Fibroblast of mammary gland (primary cell): Measurements from ENCODE around the gene OR8S1.

Experiments
- DNase-seq: peaks from one replicate; pipeline ENCODE4 v3.0.0-alpha.2; 2010; ENCODE audit warnings: low read depth
- H3K4me3 ChIP-seq: 2 replicates; pipeline ENCODE4 v1.5.1; 2011; ENCODE audit warnings: low read depth, mild to moderate bottlenecking, low read length, moderate library complexity; ENCODE audit not compliant: control insufficient read depth
- TF ChIP-seq, protein P1 (sequence below): conservative IDR thresholded peaks from 2 replicates; pipeline ENCODE4 v1.5.1; 2011; ENCODE audit warnings: low read depth, low read length, inconsistent platforms; ENCODE audit not compliant: control insufficient read depth, insufficient read depth

The OR8S1 gene

DNA sequence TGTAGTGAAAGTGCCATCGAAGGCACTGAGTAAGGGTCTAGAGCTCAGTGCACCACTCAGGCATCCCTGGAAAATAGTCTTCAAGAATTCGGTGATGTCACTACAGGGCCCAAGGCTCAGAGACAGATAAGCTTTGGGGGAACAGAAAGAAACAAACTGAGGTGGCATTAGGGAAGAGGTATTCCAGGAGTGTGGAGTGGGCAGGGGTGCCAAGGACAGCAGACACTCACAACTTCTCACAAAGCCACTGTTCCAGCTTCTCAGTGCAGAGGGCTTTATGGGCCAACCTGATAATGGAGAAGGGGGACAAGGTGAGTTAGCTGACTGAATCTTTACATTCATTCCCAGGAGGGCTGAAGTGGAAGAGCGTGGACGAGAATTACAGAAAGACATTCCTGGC is 42.3 kb downstream of the OR8S1 start:
- DNase-seq: no peak
- TF ChIP-seq, protein P1, sequence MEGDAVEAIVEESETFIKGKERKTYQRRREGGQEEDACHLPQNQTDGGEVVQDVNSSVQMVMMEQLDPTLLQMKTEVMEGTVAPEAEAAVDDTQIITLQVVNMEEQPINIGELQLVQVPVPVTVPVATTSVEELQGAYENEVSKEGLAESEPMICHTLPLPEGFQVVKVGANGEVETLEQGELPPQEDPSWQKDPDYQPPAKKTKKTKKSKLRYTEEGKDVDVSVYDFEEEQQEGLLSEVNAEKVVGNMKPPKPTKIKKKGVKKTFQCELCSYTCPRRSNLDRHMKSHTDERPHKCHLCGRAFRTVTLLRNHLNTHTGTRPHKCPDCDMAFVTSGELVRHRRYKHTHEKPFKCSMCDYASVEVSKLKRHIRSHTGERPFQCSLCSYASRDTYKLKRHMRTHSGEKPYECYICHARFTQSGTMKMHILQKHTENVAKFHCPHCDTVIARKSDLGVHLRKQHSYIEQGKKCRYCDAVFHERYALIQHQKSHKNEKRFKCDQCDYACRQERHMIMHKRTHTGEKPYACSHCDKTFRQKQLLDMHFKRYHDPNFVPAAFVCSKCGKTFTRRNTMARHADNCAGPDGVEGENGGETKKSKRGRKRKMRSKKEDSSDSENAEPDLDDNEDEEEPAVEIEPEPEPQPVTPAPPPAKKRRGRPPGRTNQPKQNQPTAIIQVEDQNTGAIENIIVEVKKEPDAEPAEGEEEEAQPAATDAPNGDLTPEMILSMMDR: no peak
- no peak overlapping the region for H3K4me3 ChIP-seq

DNA sequence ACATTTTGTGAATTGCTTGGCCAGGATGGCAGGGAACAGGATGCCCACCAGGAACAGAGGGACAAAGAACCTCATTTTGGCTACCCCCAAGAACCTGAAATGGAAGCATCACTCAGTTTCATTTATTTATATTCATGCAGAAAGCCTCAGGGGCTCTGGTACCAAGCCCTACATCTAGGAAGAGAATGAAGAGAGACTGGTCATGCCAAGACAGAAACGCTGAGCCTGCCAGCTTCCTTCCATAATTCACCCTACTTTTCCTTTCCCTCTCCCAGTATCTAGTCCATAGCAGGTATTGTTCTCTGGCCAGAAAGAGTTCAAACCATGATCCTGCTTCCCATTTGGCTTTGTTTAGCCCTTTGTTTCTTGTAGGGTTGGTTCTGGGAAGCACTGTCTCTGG is 44.5 kb downstream of the OR8S1 start, which contains the start of gene LALBA:
TSS of gene LALBA (minus strand) at position 101 of the 400 bp plus-strand sequence. CDS start at position 75, 26 bp downstream.
- no peak within 1 kb of the TSS for H3K4me3 ChIP-seq
- TF ChIP-seq, protein P1: no peak
- no peak for DNase-seq

DNA sequence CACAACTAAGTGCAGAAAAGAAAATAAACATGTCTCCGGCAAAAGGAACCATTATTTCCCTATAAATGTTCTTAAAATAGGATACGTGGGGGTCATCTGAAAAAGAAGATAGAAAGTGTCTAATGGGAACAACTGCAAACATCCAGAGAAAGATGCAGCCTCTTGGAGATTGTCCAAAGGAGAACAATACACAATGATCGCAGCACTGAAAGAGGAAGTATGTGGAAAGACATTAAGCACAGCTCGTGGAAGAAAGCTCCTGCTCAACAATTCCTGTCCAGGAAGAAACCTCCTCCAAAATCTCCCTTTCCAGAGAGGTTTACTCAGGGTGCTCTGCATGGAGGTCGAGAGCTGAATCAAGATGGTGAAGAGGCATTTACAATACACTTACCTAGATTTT is 46.9 kb downstream of the OR8S1 start:
- no peak for DNase-seq
- TF ChIP-seq, protein P1: no peak
- no peak overlapping the region for H3K4me3 ChIP-seq
